Esophagus squamous epithelium (tissue), 5 donors: ENCODE measurements around the gene RAB6B. TPM values are rescaled to one million over a fixed set of nuclear protein-coding genes. Genes with fewer than 3 reads are reported as not detected.

Experiments
- DNase-seq: peaks from one replicate; lab custom pipeline; 2025; lab: John Stamatoyannopoulos, UW
- H3K27ac ChIP-seq, 4 donors: fragments of 200-600 bp; sonication (generic); one replicate each; pipeline ENCODE4 v1.5.1; 2016 to 2019; ENCODE audit warnings: mild to moderate bottlenecking in 1 of 4
- H3K27me3 ChIP-seq, 4 donors: fragments of 200-600 bp; sonication (generic); 1 replicate in 3 of 4; 2 replicates in 1 of 4; pipeline versions ENCODE4 v1.5.1 to v1.6.0; 2017 to 2021; ENCODE audit warnings: antibody characterized with exemption in 1 of 4
- H3K36me3 ChIP-seq, 3 donors: fragments of 200-600 bp; sonication (generic); one replicate each; pipeline ENCODE4 v1.5.1; 2016 to 2019
- H3K4me1 ChIP-seq, 3 donors: fragments of 200-600 bp; sonication (generic); one replicate each; pipeline ENCODE4 v1.5.1; 2017 to 2019
- H3K4me3 ChIP-seq, 4 donors: fragments of 200-600 bp; sonication (generic); 1 replicate in 3 of 4; 2 replicates in 1 of 4; pipeline ENCODE4 v1.5.1; 2016 to 2019; ENCODE audit warnings: mild to moderate bottlenecking in 2 of 4, moderate library complexity in 1 of 4
- H3K9me3 ChIP-seq, 3 donors: fragments of 200-600 bp; sonication (generic); one replicate each; pipeline ENCODE4 v1.5.1; 2016 to 2019
- CTCF ChIP-seq, 6 experiments: fragments of 450-650 bp in 4 of 6; fragments of 200-600 bp in 2 of 6; sonication (generic) in 2 of 6; IDR thresholded peaks; one replicate each; pipeline ENCODE4 v1.5.1; 2016 to 2019; ENCODE audit warnings: antibody characterized with exemption in 6 of 6, mild to moderate bottlenecking in 4 of 6, moderate library complexity in 4 of 6
- POLR2A ChIP-seq, 4 donors: fragments of 450-650 bp; IDR thresholded peaks; one replicate each; pipeline ENCODE4 v1.6.1; 2017; ENCODE audit warnings: antibody characterized with exemption in 4 of 4, mild to moderate bottlenecking in 4 of 4, moderate library complexity in 3 of 4
- WGBS, 2 donors: methylation state at CpG; one replicate each; pipeline ENCODE4 v1.1.5; 2018; 5-methylcytosine and 5-hydroxymethylcytosine counted together
- intact Hi-C: fragments of 100-400 bp; cut with DNase I; formaldehyde crosslinking; loops from one replicate; pipeline ENCODE4 v1.15.0; 2022
- total RNA-seq, 4 donors: library from RNA; depleted of rRNA; stranded (reverse); fragments of >200 nt; gene quantifications; one replicate each; pipeline ENCODE4 v1.1.0, GENCODE V29; 2016
- donor health status: DM: yes; HTN: yes; CAD: no.

The RAB6B gene
- total RNA-seq, 4 donors from 2014 or later: 0.09 to 1.7 (median 0.68) TPM

GRCh38 chr3:133853063-133853924 is 42.4 kb downstream of the RAB6B start:
- 89 to 90% methylated on average over 5 of the region's 5 CpGs for WGBS, 2 donors
- intact Hi-C loops: no loop called here
- Histone ChIP-seq H3K36me3 (no peaks in the 10 kb centered on the region), H3K9me3 (no peaks in the 10 kb centered on the region), H3K27ac (no peak overlapping the region), H3K4me1 (no peaks in the 10 kb centered on the region), H3K27me3 (no peaks in the 10 kb centered on the region), H3K4me3 (no peak overlapping the region)
- TF ChIP-seq POLR2A (IDR thresholded peaks at IDR 0.05): no peak
- no peak for TF ChIP-seq CTCF (IDR thresholded peaks at IDR 0.05)
- DNase-seq: no peak

- TF ChIP-seq CTCF (IDR thresholded peaks at IDR 0.05): no peak
- TF ChIP-seq POLR2A (IDR thresholded peaks at IDR 0.05): no peak
- Histone ChIP-seq H3K27ac (no peak overlapping the region), H3K4me1 (no peaks in the 10 kb centered on the region), H3K9me3 (no peaks in the 10 kb centered on the region), H3K36me3 (no peaks in the 10 kb centered on the region), H3K27me3 (no peaks in the 10 kb centered on the region), H3K4me3 (no peak overlapping the region)
- DNase-seq: no peak
- WGBS, 2 donors: 94% methylated on average over 6 of the region's 8 CpGs; no CpG with 5 or more reads in 1 of the 2 donors
- intact Hi-C loops: no loop called here
These were observed 43.8 kb downstream of the RAB6B start for GRCh38 chr3:133851931-133852330.

GRCh38 chr3:133851266-133851906 is 44.3 kb downstream of the RAB6B start:
- H3K4me3 ChIP-seq: no peak overlapping the region
- H3K36me3 ChIP-seq: no peaks in the 10 kb centered on the region
- intact Hi-C loops: no loop called here
- no peak for DNase-seq
- WGBS, 2 donors: 64 to 66% methylated on average over 5 of the region's 5 CpGs
- TF ChIP-seq POLR2A (IDR thresholded peaks at IDR 0.05) (no peak), CTCF (IDR thresholded peaks at IDR 0.05) (no peak)
- no peaks in the 10 kb centered on the region for H3K4me1 ChIP-seq
- H3K27me3 ChIP-seq: no peaks in the 10 kb centered on the region
- no peak overlapping the region for H3K27ac ChIP-seq
- no peaks in the 10 kb centered on the region for H3K9me3 ChIP-seq

- Histone ChIP-seq H3K9me3 (no peaks in the 10 kb centered on the region), H3K36me3 (no peaks in the 10 kb centered on the region), H3K4me3 (no peak overlapping the region), H3K27ac (no peak overlapping the region), H3K4me1 (no peaks in the 10 kb centered on the region), H3K27me3 (no peaks in the 10 kb centered on the region)
- intact Hi-C loops: no loop called here
- DNase-seq: no peak
- WGBS, 2 donors: 75 to 94% methylated on average over 1 of the region's 1 CpG
- TF ChIP-seq CTCF (IDR thresholded peaks at IDR 0.05) (no peak), POLR2A (IDR thresholded peaks at IDR 0.05) (no peak)
These were observed 45.6 kb downstream of the RAB6B start for GRCh38 chr3:133850034-133850433.

- no peaks in the 10 kb centered on the region for H3K27me3 ChIP-seq
- no peak for DNase-seq
- H3K36me3 ChIP-seq: no peaks in the 10 kb centered on the region
- no peak overlapping the region for H3K4me3 ChIP-seq
- TF ChIP-seq POLR2A (IDR thresholded peaks at IDR 0.05) (no peak), CTCF (IDR thresholded peaks at IDR 0.05) (no peak)
- H3K27ac ChIP-seq: no peak overlapping the region
- intact Hi-C loops: no loop called here
- H3K4me1 ChIP-seq: no peaks in the 10 kb centered on the region
- H3K9me3 ChIP-seq: no peaks in the 10 kb centered on the region
These were observed 46.3 kb downstream of the RAB6B start for GRCh38 chr3:133849346-133849745.
